NB4 (cell line): Measurements from ENCODE around the gene OS9.

ENCODE experiments used
- CTCF ChIP-seq: IDR thresholded peaks from one replicate; pipeline ENCODE4 v1.5.1; 2012; ENCODE audit warnings: low read depth, low read length
- MYC ChIP-seq: IDR thresholded peaks from 2 replicates; pipeline ENCODE4 v1.6.1; 2011; ENCODE audit warnings: low read depth, low read length

GRCh38 chr12:57732726-57733593 is 39.0 kb downstream of the OS9 start:
- TF ChIP-seq CTCF (no peak), MYC (no peak)
